HCT116 (cell line): ENCODE data around the gene CACNG6. TPM values are rescaled to one million over a fixed set of nuclear protein-coding genes. Genes with fewer than 3 reads are reported as not detected.
A peak's percentile ranks its signal among the peaks of the same experiment; 100 is the strongest.

ENCODE experiments used
- ATAC-seq: fragments of 200-7000 bp; cut with Tn5 transposase; 2 replicates; pipeline ENCODE4 v1.9.1; 2020; ENCODE audit warnings: mild to moderate bottlenecking, moderate library complexity
- Bru-seq: library from RNA; stranded (reverse); fragments of 400-500 nt; gene quantifications from one replicate; lab custom pipeline; 2021; lab: Mats Ljungman, UMichigan
- BruChase-seq, 2 experiments: library from RNA; stranded (reverse); fragments of 400-500 nt; gene quantifications; one replicate each; lab custom pipeline; 2021; lab: Mats Ljungman, UMichigan
- BruUV-seq: library from RNA; stranded (reverse); fragments of 400-500 nt; replicated peaks from 2 replicates; lab custom pipeline; 2021; lab: Mats Ljungman, UMichigan
- CTCF ChIA-PET: fragments of 300-600 bp; sonication (Branson Sonifier 250); formaldehyde crosslinking; loops from one replicate; lab custom pipeline; 2021; ENCODE audit warnings: antibody characterized with exemption; lab: Charles Lee
- POLR2A ChIA-PET: fragments of 300-600, 350-600 bp; sonication (Branson Sonifier 250); formaldehyde crosslinking; loops from one replicate; lab custom pipeline; 2021; ENCODE audit warnings: antibody characterized with exemption; lab: Charles Lee
- RAD21 ChIA-PET, 2 experiments: fragments of 300-600 bp; sonication (Branson Sonifier 250); formaldehyde crosslinking; loops; one replicate each; lab custom pipeline; 2023; ENCODE audit warnings: low total read pairs in 2 of 2; ENCODE audit not compliant: uncharacterized antibody in 2 of 2, unreplicated experiment in 2 of 2, low non-redundant PET in 1 of 2; lab: Charles Lee
- DNase-seq: peaks from one replicate; pipeline ENCODE4 v3.0.0-alpha.2; 2010; ENCODE audit warnings: low read depth, low spot score
- H2AFZ ChIP-seq: fragments of 200-600 bp; shearing (Covaris generic), sonication (generic); 2 replicates; pipeline ENCODE4 v1.6.1; 2017; ENCODE audit warnings: low read depth, mixed run types, mixed read lengths, antibody characterized with exemption, low read length; ENCODE audit not compliant: poor library complexity, severe bottlenecking
- H3K27ac ChIP-seq: 2 replicates; pipeline ENCODE4 v1.5.1; 2012; ENCODE audit warnings: low read depth, low read length
- H3K27me3 ChIP-seq: fragments of 200-600 bp; sonication (generic); 2 replicates; pipeline ENCODE4 v1.6.1; 2016; ENCODE audit warnings: mixed run types, low read length, mixed read lengths; ENCODE audit not compliant: insufficient read depth
- H3K36me3 ChIP-seq, 2 experiments: fragments of 200-500 bp in 1 of 2; fragments of 200-600 bp in 1 of 2; sonication (Bioruptor generic) in 1 of 2; sonication (generic) in 1 of 2; 2 replicates each; pipeline versions ENCODE4 v1.5.1 to v1.6.1; 2014 to 2016; ENCODE audit warnings: low read length in 2 of 2, inconsistent platforms in 1 of 2, mixed read lengths in 1 of 2, mixed run types in 1 of 2; ENCODE audit not compliant: insufficient read depth in 2 of 2, control insufficient read depth in 1 of 2
- H3K4me1 ChIP-seq, 2 experiments: fragments of 200-600 bp in 1 of 2; sonication (generic) in 1 of 2; 2 replicates each; pipeline versions ENCODE4 v1.5.1 to v1.6.1; 2012 to 2017; ENCODE audit warnings: low read length in 2 of 2, inconsistent platforms in 1 of 2, mild to moderate bottlenecking in 1 of 2, mixed read lengths in 1 of 2, mixed run types in 1 of 2, moderate library complexity in 1 of 2; ENCODE audit not compliant: insufficient read depth in 2 of 2, control insufficient read depth in 1 of 2
- H3K4me2 ChIP-seq: fragments of 200-600 bp; sonication (generic); 2 replicates; pipeline ENCODE4 v1.6.1; 2017; ENCODE audit warnings: mixed run types, low read length, mixed read lengths
- H3K4me3 ChIP-seq, 2 experiments: fragments of 200-600 bp in 1 of 2; sonication (generic) in 1 of 2; replicated peaks in 1 of 2; 2 replicates each; pipeline ENCODE4 v1.5.1; 2011 to 2016; ENCODE audit warnings: low read length in 2 of 2, control low read depth in 1 of 2, low read depth in 1 of 2, mild to moderate bottlenecking in 1 of 2, mixed read lengths in 1 of 2, mixed run types in 1 of 2
- H3K79me2 ChIP-seq: fragments of 200-600 bp; sonication (generic); 2 replicates; pipeline ENCODE4 v1.6.1; 2017; ENCODE audit warnings: mild to moderate bottlenecking, mixed run types, low read length, moderate library complexity, mixed read lengths; ENCODE audit not compliant: insufficient read depth
- H3K9ac ChIP-seq: fragments of 200-600 bp; sonication (generic); 2 replicates; pipeline ENCODE4 v1.6.1; 2016; ENCODE audit warnings: low read length, mixed read lengths
- H3K9me2 ChIP-seq: fragments of 200-600 bp; sonication (generic), shearing (Covaris generic); 2 replicates; pipeline ENCODE4 v1.6.1; 2017; ENCODE audit warnings: mixed run types, mild to moderate bottlenecking, moderate library complexity; ENCODE audit not compliant: insufficient read depth
- H3K9me3 ChIP-seq, 2 experiments: fragments of 200-500 bp in 1 of 2; fragments of 200-600 bp in 1 of 2; sonication (Bioruptor generic) in 1 of 2; sonication (generic) in 1 of 2; 2 replicates each; pipeline ENCODE4 v1.6.1; 2014 to 2017; ENCODE audit warnings: low read length in 2 of 2, mixed read lengths in 2 of 2, inconsistent platforms in 1 of 2, low read depth in 1 of 2, mild to moderate bottlenecking in 1 of 2, mixed run types in 1 of 2, moderate library complexity in 1 of 2; ENCODE audit not compliant: control insufficient read depth in 1 of 2, insufficient read depth in 1 of 2
- H4K20me1 ChIP-seq: fragments of 200-600 bp; sonication (generic), shearing (Covaris generic); 2 replicates; pipeline ENCODE4 v1.6.1; 2017; ENCODE audit warnings: mixed run types, mild to moderate bottlenecking, moderate library complexity; ENCODE audit not compliant: insufficient read depth
- ATF3 ChIP-seq: IDR thresholded peaks from 2 replicates; pipeline ENCODE4 v1.6.1; 2012
- EGR1 ChIP-seq: IDR thresholded peaks from 2 replicates; pipeline ENCODE4 v1.6.1; 2012; ENCODE audit warnings: low read depth
- EZH2phosphoT487 ChIP-seq: fragments of 200-600 bp; IDR thresholded peaks from 2 replicates; pipeline ENCODE4 v1.6.1; 2018; ENCODE audit warnings: antibody characterized with exemption, borderline replicate concordance
- MAX ChIP-seq: IDR thresholded peaks from 2 replicates; pipeline ENCODE4 v1.6.1; 2012
- POLR2AphosphoS5 ChIP-seq: IDR thresholded peaks from 2 replicates; pipeline ENCODE4 v1.6.1; 2011; ENCODE audit warnings: mild to moderate bottlenecking, low read depth, low read length, moderate library complexity
- RAD21 ChIP-seq: IDR thresholded peaks from 2 replicates; pipeline ENCODE4 v1.6.1; 2012; ENCODE audit warnings: low read depth, mild to moderate bottlenecking
- SIN3A ChIP-seq: IDR thresholded peaks from 2 replicates; pipeline ENCODE4 v1.6.1; 2012; ENCODE audit warnings: low read depth
- SP1 ChIP-seq: IDR thresholded peaks from 2 replicates; pipeline ENCODE4 v1.6.1; 2012; ENCODE audit warnings: low read depth
- ZFX ChIP-seq: fragments of 450-650 bp; IDR thresholded peaks from 2 replicates; pipeline ENCODE4 v1.6.1; 2017
- intact Hi-C: fragments of 100-400 bp; cut with micrococcal nuclease; formaldehyde crosslinking; loops from 2 replicates; pipeline ENCODE4 v1.10.0; 2022
- long read RNA-seq: library from polyadenylated mRNA; unstranded; transcript quantifications from one replicate; pipeline ENCODE4 v2.0.0, GENCODE V29; 2021; ENCODE audit not compliant: unreplicated experiment
- polyA plus RNA-seq: library from polyadenylated mRNA; unstranded; fragments of >200 nt; gene quantifications from 2 replicates; pipeline ENCODE4 v1.2.1, GENCODE V29; 2012; ENCODE audit warnings: missing spikeins
- total RNA-seq: library from RNA; stranded (reverse); gene quantifications from one replicate; pipeline ENCODE4 v1.2.1, GENCODE V29; 2021; ENCODE audit not compliant: unreplicated experiment

Gene CACNG6
- total RNA-seq = 0.15 TPM
- polyA plus RNA-seq = not detected in 2 replicates
- percentile 7 among the genes with signal in this experiment for Bru-seq, nascent RNA
- BruChase-seq, experiment 1, labeled RNA remaining after a 6-hour chase = percentile 3 among the genes with signal in this experiment
- BruChase-seq, experiment 2, labeled RNA remaining after a 2-hour chase = not detected
- long read RNA-seq = 0 reads

- peak within 1 kb of the TSS in 1 of 2 experiments; percentile 23; a peak in 1 of 4 replicates for H3K4me3 ChIP-seq
Measured at GRCh38 chr19:53991224-53992113, at the start of gene CACNG6. TSS of gene CACNG6 (plus strand) at chr19:53991637. CDS start at chr19:53992878, 1,241 bp downstream.

More at GRCh38 chr19:53991224-53992113, at the start of gene CACNG6:
- no TSS peak for BruUV-seq
- Histone ChIP-seq H3K79me2 (no peaks in the 10 kb centered on the region), H4K20me1 (no peaks in the 10 kb centered on the region), H3K36me3 (no peaks in the 10 kb centered on the region), H3K9me2 (no peaks in the 10 kb centered on the region), H3K27ac (no peak within 1 kb of the TSS), H3K9me3 (no peaks in the 10 kb centered on the region), H3K9ac (no peak within 1 kb of the TSS), H3K4me1 (peaks cover 0 to 14% of the 10 kb centered on the region in 2 experiments; a peak in 1 of 4 replicates), H2AFZ (no peak within 1 kb of the TSS), H3K27me3 (no peaks in the 10 kb centered on the region), H3K4me2 (peak within 1 kb of the TSS; percentile 55)
- RAD21 ChIA-PET = no interaction called here
- intact Hi-C loops = no loop called here
- no peak for TF ChIP-seq ZFX
- no peak for TF ChIP-seq SP1
- TF ChIP-seq POLR2AphosphoS5 = no peak
- no peak for TF ChIP-seq SIN3A
- no peak for TF ChIP-seq RAD21
- no peak for TF ChIP-seq ATF3
- no peak for TF ChIP-seq EZH2phosphoT487
- TF ChIP-seq MAX = no peak
- no peak for TF ChIP-seq EGR1
- no peak for DNase-seq
- peak; percentile 61; the same call in 1 of the 2 replicates for ATAC-seq
- CTCF ChIA-PET = no interaction called here
- POLR2A ChIA-PET = no interaction called here
